ENCODE measurements around the gene LYPLA2.

DNA sequence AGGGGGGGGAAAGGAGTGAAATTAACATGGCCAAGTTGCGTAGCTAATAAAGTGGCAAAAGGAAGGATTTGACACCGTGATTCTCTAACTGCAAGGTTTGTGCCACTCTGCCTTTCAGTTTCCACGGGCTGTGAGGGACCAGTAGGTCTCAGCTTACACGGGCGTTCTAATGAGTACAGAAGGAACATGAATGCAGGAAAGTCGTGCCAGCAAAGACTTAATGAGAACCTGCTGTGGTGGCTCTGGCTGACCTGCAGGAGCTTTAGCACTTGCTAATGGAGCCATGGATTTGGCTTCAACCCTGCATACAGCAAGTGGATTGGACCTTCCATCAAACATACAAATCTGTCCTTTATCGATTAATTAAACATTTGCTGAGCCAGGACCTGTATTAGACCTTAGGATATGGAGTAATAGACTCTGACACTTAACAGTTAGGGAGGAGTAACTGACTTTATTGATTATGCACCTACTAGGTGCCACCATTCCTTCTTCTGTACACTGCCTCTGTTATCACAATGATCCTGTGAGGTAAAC, 27.8 kb upstream of the LYPLA2 start:
- TF ChIP-seq ZBTB33 (IDR thresholded peaks at IDR 0.05), result no peak
- TF ChIP-seq, protein P1, sequence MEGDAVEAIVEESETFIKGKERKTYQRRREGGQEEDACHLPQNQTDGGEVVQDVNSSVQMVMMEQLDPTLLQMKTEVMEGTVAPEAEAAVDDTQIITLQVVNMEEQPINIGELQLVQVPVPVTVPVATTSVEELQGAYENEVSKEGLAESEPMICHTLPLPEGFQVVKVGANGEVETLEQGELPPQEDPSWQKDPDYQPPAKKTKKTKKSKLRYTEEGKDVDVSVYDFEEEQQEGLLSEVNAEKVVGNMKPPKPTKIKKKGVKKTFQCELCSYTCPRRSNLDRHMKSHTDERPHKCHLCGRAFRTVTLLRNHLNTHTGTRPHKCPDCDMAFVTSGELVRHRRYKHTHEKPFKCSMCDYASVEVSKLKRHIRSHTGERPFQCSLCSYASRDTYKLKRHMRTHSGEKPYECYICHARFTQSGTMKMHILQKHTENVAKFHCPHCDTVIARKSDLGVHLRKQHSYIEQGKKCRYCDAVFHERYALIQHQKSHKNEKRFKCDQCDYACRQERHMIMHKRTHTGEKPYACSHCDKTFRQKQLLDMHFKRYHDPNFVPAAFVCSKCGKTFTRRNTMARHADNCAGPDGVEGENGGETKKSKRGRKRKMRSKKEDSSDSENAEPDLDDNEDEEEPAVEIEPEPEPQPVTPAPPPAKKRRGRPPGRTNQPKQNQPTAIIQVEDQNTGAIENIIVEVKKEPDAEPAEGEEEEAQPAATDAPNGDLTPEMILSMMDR (IDR thresholded peaks at IDR 0.05; ENCODE audit: low read depth, low read length, missing input control), result no peak
- TF ChIP-seq HNF4G (IDR thresholded peaks at IDR 0.05), result no peak
- TF ChIP-seq, protein P2, sequence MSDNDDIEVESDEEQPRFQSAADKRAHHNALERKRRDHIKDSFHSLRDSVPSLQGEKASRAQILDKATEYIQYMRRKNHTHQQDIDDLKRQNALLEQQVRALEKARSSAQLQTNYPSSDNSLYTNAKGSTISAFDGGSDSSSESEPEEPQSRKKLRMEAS (IDR thresholded peaks at IDR 0.05), result no peak
- TF ChIP-seq, protein P3, sequence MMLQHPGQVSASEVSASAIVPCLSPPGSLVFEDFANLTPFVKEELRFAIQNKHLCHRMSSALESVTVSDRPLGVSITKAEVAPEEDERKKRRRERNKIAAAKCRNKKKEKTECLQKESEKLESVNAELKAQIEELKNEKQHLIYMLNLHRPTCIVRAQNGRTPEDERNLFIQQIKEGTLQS (IDR thresholded peaks at IDR 0.05), result no peak
- no peak for TF ChIP-seq GABPA (IDR thresholded peaks at IDR 0.05 in 1 of 2, conservative IDR thresholded peaks at IDR 0.05 in 1 of 2)
- no peak for TF ChIP-seq RAD21 (IDR thresholded peaks at IDR 0.05)
- TF ChIP-seq, protein P4, sequence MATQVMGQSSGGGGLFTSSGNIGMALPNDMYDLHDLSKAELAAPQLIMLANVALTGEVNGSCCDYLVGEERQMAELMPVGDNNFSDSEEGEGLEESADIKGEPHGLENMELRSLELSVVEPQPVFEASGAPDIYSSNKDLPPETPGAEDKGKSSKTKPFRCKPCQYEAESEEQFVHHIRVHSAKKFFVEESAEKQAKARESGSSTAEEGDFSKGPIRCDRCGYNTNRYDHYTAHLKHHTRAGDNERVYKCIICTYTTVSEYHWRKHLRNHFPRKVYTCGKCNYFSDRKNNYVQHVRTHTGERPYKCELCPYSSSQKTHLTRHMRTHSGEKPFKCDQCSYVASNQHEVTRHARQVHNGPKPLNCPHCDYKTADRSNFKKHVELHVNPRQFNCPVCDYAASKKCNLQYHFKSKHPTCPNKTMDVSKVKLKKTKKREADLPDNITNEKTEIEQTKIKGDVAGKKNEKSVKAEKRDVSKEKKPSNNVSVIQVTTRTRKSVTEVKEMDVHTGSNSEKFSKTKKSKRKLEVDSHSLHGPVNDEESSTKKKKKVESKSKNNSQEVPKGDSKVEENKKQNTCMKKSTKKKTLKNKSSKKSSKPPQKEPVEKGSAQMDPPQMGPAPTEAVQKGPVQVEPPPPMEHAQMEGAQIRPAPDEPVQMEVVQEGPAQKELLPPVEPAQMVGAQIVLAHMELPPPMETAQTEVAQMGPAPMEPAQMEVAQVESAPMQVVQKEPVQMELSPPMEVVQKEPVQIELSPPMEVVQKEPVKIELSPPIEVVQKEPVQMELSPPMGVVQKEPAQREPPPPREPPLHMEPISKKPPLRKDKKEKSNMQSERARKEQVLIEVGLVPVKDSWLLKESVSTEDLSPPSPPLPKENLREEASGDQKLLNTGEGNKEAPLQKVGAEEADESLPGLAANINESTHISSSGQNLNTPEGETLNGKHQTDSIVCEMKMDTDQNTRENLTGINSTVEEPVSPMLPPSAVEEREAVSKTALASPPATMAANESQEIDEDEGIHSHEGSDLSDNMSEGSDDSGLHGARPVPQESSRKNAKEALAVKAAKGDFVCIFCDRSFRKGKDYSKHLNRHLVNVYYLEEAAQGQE (IDR thresholded peaks at IDR 0.05), result no peak
- TF ChIP-seq EGR1 (IDR thresholded peaks at IDR 0.05; ENCODE audit: low read depth in 2 of 2), result no peak
- no peak for TF ChIP-seq TAF1 (conservative IDR thresholded peaks at IDR 0.05)
- TF ChIP-seq YY1 (IDR thresholded peaks at IDR 0.05), result peak; percentile 61
- no peak for TF ChIP-seq FOXA1 (IDR thresholded peaks at IDR 0.05)
- TF ChIP-seq SP1 (IDR thresholded peaks at IDR 0.05), result no peak

All from liver (tissue), 3 donors.